ENCODE results near the gene PCDHGA1.

Gene PCDHGA1

GRCh38 chr5:141534492-141535213, 204.3 kb downstream of the PCDHGA1 start:
- no peak for DNase-seq (ENCODE audit: low spot score)

GRCh38 chr5:141543053-141543452, 212.7 kb downstream of the PCDHGA1 start:
- no peak for DNase-seq (ENCODE audit: low spot score)

- no peak for DNase-seq (ENCODE audit: low spot score)
Observed at GRCh38 chr5:141547488-141547887, 217.2 kb downstream of the PCDHGA1 start.

GRCh38 chr5:141547921-141548320, 217.6 kb downstream of the PCDHGA1 start:
- DNase-seq (ENCODE audit: low spot score) = no peak

- peak; percentile 89 for DNase-seq (ENCODE audit: low spot score)
Observed at GRCh38 chr5:141557681-141558136, 227.4 kb downstream of the PCDHGA1 start.

GRCh38 chr5:141558150-141558549, 227.8 kb downstream of the PCDHGA1 start:
- DNase-seq (ENCODE audit: low spot score) = no peak

- DNase-seq (ENCODE audit: low spot score) = no peak
Observed at GRCh38 chr5:141559461-141559860, 229.1 kb downstream of the PCDHGA1 start.

- no peak for DNase-seq (ENCODE audit: low spot score)
Observed at GRCh38 chr5:141560151-141560550, 229.8 kb downstream of the PCDHGA1 start.

GRCh38 chr5:141560725-141561483, 230.6 kb downstream of the PCDHGA1 start:
- DNase-seq (ENCODE audit: low spot score) = peak; percentile 89

Measured in AG08395 (cell line).